Ishikawa (cell line): ENCODE data around the gene KCNMB1.

Experiments used
- CEBPB ChIP-seq: IDR thresholded peaks from 2 replicates; pipeline ENCODE4 v1.6.1; 2012
- EP300 ChIP-seq: IDR thresholded peaks from 2 replicates; pipeline ENCODE4 v1.6.1; 2012; ENCODE audit warnings: borderline replicate concordance
- RAD21 ChIP-seq: IDR thresholded peaks from 2 replicates; pipeline ENCODE4 v1.6.1; 2012; ENCODE audit warnings: low read depth
- YY1 ChIP-seq: IDR thresholded peaks from 2 replicates; pipeline ENCODE4 v1.6.1; 2012; ENCODE audit warnings: low read depth
- ZBTB7A ChIP-seq: IDR thresholded peaks from 2 replicates; pipeline ENCODE4 v1.6.1; 2012; ENCODE audit warnings: low read depth

DNA sequence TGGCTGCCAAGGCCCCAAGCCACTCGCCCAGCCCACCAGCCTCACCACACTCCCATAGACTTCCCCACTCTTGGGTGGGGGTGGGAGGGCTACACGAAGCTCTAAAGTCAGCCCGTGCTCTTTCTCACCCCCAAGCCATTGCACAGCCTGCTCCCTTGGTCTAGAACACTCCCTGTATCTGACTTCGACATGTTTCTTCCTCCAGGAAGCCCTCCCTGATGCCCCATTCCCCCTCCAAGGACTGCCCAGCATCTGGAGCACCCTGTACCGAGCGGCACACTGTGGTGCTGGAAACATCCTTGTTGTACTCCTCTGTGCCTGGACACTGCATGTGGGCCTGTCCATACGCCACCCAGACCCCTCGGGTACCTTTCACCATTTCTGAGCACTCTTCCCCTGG is 49.4 kb upstream of the KCNMB1 start:
- TF ChIP-seq EP300 (no peak), YY1 (no peak), ZBTB7A (no peak), CEBPB (no peak), RAD21 (no peak)
